ENCODE results near the gene ANO6.

ANO6 gene

GRCh38 chr12:45475594-45475993 is 259.7 kb downstream of the ANO6 start:
- DNase-seq, result no peak

DNA sequence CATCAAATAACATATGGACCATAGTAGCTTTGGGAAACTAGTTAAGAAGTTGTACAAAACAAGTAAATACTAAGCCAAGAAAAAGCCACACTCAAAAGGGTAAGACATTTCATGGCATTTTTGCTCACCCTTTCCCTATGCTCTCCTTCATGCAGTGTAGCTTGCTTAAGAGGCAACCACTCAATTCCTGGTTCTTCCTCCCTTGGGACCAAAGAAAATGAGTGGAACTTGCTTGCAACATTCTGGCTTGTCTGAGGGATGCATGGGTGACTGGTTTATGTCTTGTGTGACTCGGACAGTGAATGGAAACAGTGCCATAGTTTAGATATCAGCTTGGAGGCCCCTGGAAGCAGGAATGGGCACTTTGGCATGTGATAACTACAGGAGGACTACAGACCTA is 261.6 kb downstream of the ANO6 start:
- no peak for DNase-seq

DNA sequence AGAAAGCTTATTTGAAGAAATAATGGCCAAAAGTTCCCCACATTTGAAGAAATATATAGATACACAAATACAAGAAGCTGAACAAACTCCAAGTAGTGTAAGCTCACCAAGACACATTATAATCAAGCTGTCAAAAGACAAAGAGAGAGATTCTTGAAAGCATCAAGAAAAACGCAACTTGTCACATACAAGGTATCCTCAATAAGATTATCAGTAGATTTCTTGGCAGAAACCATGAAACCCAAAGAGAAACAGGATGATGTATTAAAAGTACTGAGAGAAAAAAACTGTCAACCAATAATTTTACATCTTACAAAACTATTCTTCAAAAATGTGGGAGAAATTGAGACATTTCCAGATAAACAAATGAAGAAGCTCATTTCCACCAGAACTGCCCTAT is 263.0 kb downstream of the ANO6 start:
- DNase-seq, result no peak

GRCh38 chr12:45481746-45482145 is 265.9 kb downstream of the ANO6 start:
- DNase-seq, result no peak

DNA sequence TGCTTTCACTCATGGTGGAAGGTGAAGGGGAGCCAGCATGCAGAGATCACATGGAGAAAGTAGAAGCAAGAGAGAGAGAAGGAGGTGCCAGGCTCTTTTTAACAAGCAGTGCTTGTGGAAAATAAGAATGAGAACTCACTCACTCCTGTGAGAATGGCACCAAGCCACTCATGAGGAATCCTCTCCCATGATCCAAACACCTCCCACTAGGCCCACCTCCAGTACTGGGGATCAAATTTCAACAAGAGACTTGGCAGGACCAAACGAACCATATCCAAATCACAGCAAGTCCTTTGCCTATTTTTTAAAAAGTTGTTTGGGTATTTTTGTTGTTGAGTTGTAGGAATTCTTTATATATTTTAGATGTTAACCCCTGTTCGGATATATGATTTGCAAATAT is 267.7 kb downstream of the ANO6 start:
- no peak for DNase-seq
